IMR-90 (cell line): Measurements from ENCODE around the gene TSPAN16. TPM values are rescaled to one million over a fixed set of nuclear protein-coding genes. Genes with fewer than 3 reads are reported as not detected.

Source experiments
- ATAC-seq: fragments of 200-7000 bp; cut with Tn5 transposase; 2 replicates; pipeline ENCODE4 v1.9.1; 2020; ENCODE audit warnings: low read depth, mild to moderate bottlenecking, moderate library complexity
- BruUV-seq: library from RNA; stranded (reverse); fragments of 400-500 nt; replicated peaks from 2 replicates; lab custom pipeline; 2021; lab: Mats Ljungman, UMichigan
- CTCF ChIA-PET: fragments of 300-600 bp; formaldehyde crosslinking; extraction: SDS; loops from one replicate; lab custom pipeline; 2021; ENCODE audit warnings: antibody characterized with exemption; lab: Yijun Ruan, JAX
- POLR2A ChIA-PET: fragments of 300-600 bp; sonication (Branson Sonifier 250); formaldehyde crosslinking; loops from one replicate; lab custom pipeline; 2022; ENCODE audit warnings: antibody characterized with exemption; ENCODE audit not compliant: unreplicated experiment; lab: Charles Lee
- DNase-seq: peaks from one replicate; pipeline ENCODE4 v3.0.0; 2013
- H2AFZ ChIP-seq: replicated peaks from 2 replicates; pipeline ENCODE3; 2013; ENCODE audit warnings: low read length, mild to moderate bottlenecking; ENCODE audit not compliant: poor library complexity
- H2AK5ac ChIP-seq: 2 replicates; pipeline ENCODE4 v1.6.1; 2013; ENCODE audit warnings: low read depth, low read length, inconsistent platforms
- H2AK9ac ChIP-seq: replicated peaks from 2 replicates; pipeline ENCODE3; 2013; ENCODE audit warnings: mild to moderate bottlenecking, low read depth, low read length, moderate library complexity; ENCODE audit not compliant: poor library complexity
- H2BK120ac ChIP-seq: 2 replicates; pipeline ENCODE4 v1.6.1; 2013; ENCODE audit warnings: low read depth, low read length, inconsistent platforms
- H2BK15ac ChIP-seq: 3 replicates; pipeline ENCODE4 v1.6.1; 2013; ENCODE audit warnings: low read depth, low read length, inconsistent platforms
- H2BK20ac ChIP-seq: 2 replicates; pipeline ENCODE4 v1.6.1; 2013; ENCODE audit warnings: low read depth, mild to moderate bottlenecking, inconsistent platforms, low read length, moderate library complexity
- H2BK5ac ChIP-seq: 2 replicates; pipeline ENCODE4 v1.6.1; 2013; ENCODE audit warnings: mild to moderate bottlenecking, low read depth, low read length, inconsistent platforms; ENCODE audit not compliant: poor library complexity, severe bottlenecking
- H3K14ac ChIP-seq: replicated peaks from 2 replicates; pipeline ENCODE4 v1.6.1; 2013; ENCODE audit warnings: low read depth, low read length, inconsistent platforms
- H3K18ac ChIP-seq: 2 replicates; pipeline ENCODE4 v1.6.1; 2013; ENCODE audit warnings: low read depth, low read length, control low read depth
- H3K23ac ChIP-seq: 2 replicates; pipeline ENCODE4 v1.6.1; 2013; ENCODE audit warnings: low read depth, low read length, inconsistent platforms
- H3K27ac ChIP-seq: 2 replicates; pipeline ENCODE4 v1.5.1; 2013; ENCODE audit warnings: mild to moderate bottlenecking, control low read depth, low read length; ENCODE audit not compliant: insufficient read depth
- H3K27me3 ChIP-seq: 2 replicates; pipeline ENCODE4 v1.6.1; 2013; ENCODE audit warnings: low read length; ENCODE audit not compliant: control insufficient read depth, insufficient read depth
- H3K36me3 ChIP-seq: 2 replicates; pipeline ENCODE4 v1.6.1; 2013; ENCODE audit warnings: low read length, mixed read lengths; ENCODE audit not compliant: control insufficient read depth, insufficient read depth
- H3K4ac ChIP-seq: 2 replicates; pipeline ENCODE4 v1.6.1; 2013; ENCODE audit warnings: low read depth, low read length, inconsistent platforms
- H3K4me1 ChIP-seq: 2 replicates; pipeline ENCODE4 v1.6.1; 2013; ENCODE audit warnings: low read length, mixed read lengths; ENCODE audit not compliant: control insufficient read depth, insufficient read depth
- H3K4me2 ChIP-seq: 2 replicates; pipeline ENCODE4 v1.6.1; 2013; ENCODE audit warnings: low read depth, mild to moderate bottlenecking, control low read depth, low read length, moderate library complexity
- H3K4me3 ChIP-seq: 2 replicates; pipeline ENCODE4 v1.5.1; 2013; ENCODE audit warnings: low read depth, mild to moderate bottlenecking, control low read depth, low read length, moderate library complexity; ENCODE audit not compliant: insufficient read depth
- H3K56ac ChIP-seq: 2 replicates; pipeline ENCODE4 v1.6.1; 2013; ENCODE audit warnings: low read length, inconsistent platforms; ENCODE audit not compliant: insufficient read depth; ENCODE audit errors: extremely low read depth
- H3K79me1 ChIP-seq, 2 experiments: 2 replicates each; pipeline ENCODE4 v1.6.1; 2013; ENCODE audit warnings: low read length in 2 of 2, inconsistent platforms in 1 of 2, low read depth in 1 of 2
- H3K9ac ChIP-seq: 2 replicates; pipeline ENCODE4 v1.6.1; 2013; ENCODE audit warnings: low read depth, low read length, control low read depth
- H3K9me1 ChIP-seq: 2 replicates; pipeline ENCODE4 v1.6.1; 2013; ENCODE audit warnings: low read length, inconsistent platforms; ENCODE audit not compliant: insufficient read depth
- H3K9me3 ChIP-seq: 2 replicates; pipeline ENCODE4 v1.6.1; 2013; ENCODE audit warnings: low read length; ENCODE audit not compliant: control insufficient read depth, insufficient read depth
- H4K20me1 ChIP-seq: 2 replicates; pipeline ENCODE4 v1.6.1; 2013; ENCODE audit warnings: low read length, inconsistent platforms; ENCODE audit not compliant: insufficient read depth
- H4K5ac ChIP-seq: 2 replicates; pipeline ENCODE4 v1.6.1; 2013; ENCODE audit warnings: mild to moderate bottlenecking, low read depth, low read length, control low read depth
- H4K8ac ChIP-seq, 2 experiments: 2 replicates each; pipeline ENCODE4 v1.6.1; 2013; ENCODE audit warnings: low read depth in 2 of 2, low read length in 2 of 2, control low read depth in 1 of 2, inconsistent platforms in 1 of 2
- H4K91ac ChIP-seq: 2 replicates; pipeline ENCODE4 v1.6.1; 2013; ENCODE audit warnings: low read depth, low read length, inconsistent platforms; ENCODE audit not compliant: insufficient read depth
- BHLHE40 ChIP-seq: fragments of 150-350 bp; IDR thresholded peaks from 2 replicates; pipeline ENCODE4 v1.6.1; 2016; ENCODE audit warnings: mild to moderate bottlenecking, low read depth, low read length
- CEBPB ChIP-seq: IDR thresholded peaks from 2 replicates; pipeline ENCODE4 v1.6.1; 2012; ENCODE audit warnings: low read depth, low read length, improper control_type of control experiment
- CHD1 ChIP-seq: IDR thresholded peaks from 2 replicates; pipeline ENCODE4 v1.6.1; 2012; ENCODE audit warnings: low read depth, low read length, improper control_type of control experiment
- CTCF ChIP-seq: conservative IDR thresholded peaks from 2 replicates; pipeline ENCODE4 v1.5.1; 2012; ENCODE audit warnings: mild to moderate bottlenecking, low read depth, low read length, improper control_type of control experiment
- ELK1 ChIP-seq: fragments of 150-350 bp; IDR thresholded peaks from 2 replicates; pipeline ENCODE4 v1.6.1; 2016; ENCODE audit warnings: low read depth, mild to moderate bottlenecking, low read length, moderate library complexity, borderline replicate concordance
- FOS ChIP-seq: fragments of 150-350 bp; IDR thresholded peaks from 2 replicates; pipeline ENCODE4 v1.6.1; 2016; ENCODE audit warnings: low read depth, low read length
- MAFK ChIP-seq: IDR thresholded peaks from 2 replicates; pipeline ENCODE4 v1.6.1; 2012; ENCODE audit warnings: low read depth, low read length, improper control_type of control experiment
- MAZ ChIP-seq: IDR thresholded peaks from 2 replicates; pipeline ENCODE4 v1.6.1; 2012; ENCODE audit warnings: low read depth, mild to moderate bottlenecking, low read length, improper control_type of control experiment, moderate library complexity, borderline replicate concordance
- MXI1 ChIP-seq: IDR thresholded peaks from 2 replicates; pipeline ENCODE4 v1.6.1; 2012; ENCODE audit warnings: low read depth, mild to moderate bottlenecking, low read length, moderate library complexity, borderline replicate concordance
- NFE2L2 ChIP-seq: fragments of 150-350 bp; IDR thresholded peaks from 2 replicates; pipeline ENCODE4 v1.6.1; 2016; ENCODE audit warnings: low read depth, mild to moderate bottlenecking, low read length
- POLR2A ChIP-seq: IDR thresholded peaks from 2 replicates; pipeline ENCODE4 v1.6.1; 2012; ENCODE audit warnings: mild to moderate bottlenecking, low read depth, low read length
- RAD21 ChIP-seq: IDR thresholded peaks from 2 replicates; pipeline ENCODE4 v1.6.1; 2012; ENCODE audit warnings: low read length, improper control_type of control experiment
- RCOR1 ChIP-seq: IDR thresholded peaks from 2 replicates; pipeline ENCODE4 v1.6.1; 2012; ENCODE audit warnings: mild to moderate bottlenecking, low read length, improper control_type of control experiment; ENCODE audit not compliant: insufficient replicate concordance
- RFX5 ChIP-seq: IDR thresholded peaks from 2 replicates; pipeline ENCODE4 v1.8.0; 2012; ENCODE audit warnings: low read depth, mild to moderate bottlenecking, low read length, moderate library complexity
- SMC3 ChIP-seq: fragments of 150-350 bp; IDR thresholded peaks from 2 replicates; pipeline ENCODE4 v1.6.1; 2016; ENCODE audit warnings: low read depth, mild to moderate bottlenecking, antibody characterized with exemption, low read length, moderate library complexity
- USF2 ChIP-seq: fragments of 150-350 bp; IDR thresholded peaks from 2 replicates; pipeline ENCODE4 v1.6.1; 2017; ENCODE audit warnings: mild to moderate bottlenecking, antibody characterized with exemption, low read length, low read depth
- WGBS, 2 experiments: methylation state at CpG; one replicate each; pipeline versions ENCODE4 v1.1.5 to v1.1.7; 2013; ENCODE audit warnings: missing lambda C conversion rate in 2 of 2; ENCODE audit not compliant: insufficient read length in 1 of 2; ENCODE audit errors: extremely low coverage in 2 of 2; 5-methylcytosine and 5-hydroxymethylcytosine counted together
- dilution Hi-C: fragments of 300-500 bp; cut with HindIII; formaldehyde crosslinking; loops from one replicate; pipeline ENCODE4 v1.14.3; 2018; ENCODE audit warnings: low sequenced_read_pairs; ENCODE audit not compliant: unreplicated experiment
- in situ Hi-C: fragments of 300-500 bp; cut with MboI; formaldehyde crosslinking; loops from 3 replicates; pipeline ENCODE4 v1.14.3; 2019; ENCODE audit warnings: low sequenced_read_pairs, inconsistent platforms, mixed read lengths
- intact Hi-C: fragments of 100-400 bp; cut with micrococcal nuclease; formaldehyde crosslinking; loops from 2 replicates; pipeline ENCODE4 v1.10.0; 2022
- polyA plus RNA-seq, 3 experiments: library from polyadenylated mRNA; depleted of rRNA; stranded (reverse); fragments of >200 nt; gene quantifications; 2 replicates each; pipeline ENCODE4 v1.2.3, GENCODE V29; 2012; ENCODE audit warnings: low replicate concordance in 1 of 3
- total RNA-seq: library from RNA; depleted of rRNA; stranded (reverse); fragments of >200 nt; gene quantifications from 2 replicates; pipeline ENCODE4 v1.2.3, GENCODE V29; 2012

The TSPAN16 gene
- total and polyA plus RNA-seq, 2 of the 4 experiments (the other 2 are of a cell fraction) = not detected

- H4K20me1 ChIP-seq = no peaks in the 10 kb centered on the region; the same call in 1 of the 2 replicates
- POLR2A ChIA-PET = no interaction called here
- H3K9ac ChIP-seq = no peak overlapping the region
- H4K8ac ChIP-seq = no peak overlapping the region
- no peak overlapping the region for H3K23ac ChIP-seq
- no peak overlapping the region for H3K4me2 ChIP-seq
- no peak overlapping the region for H2BK20ac ChIP-seq
- BruUV-seq = no TSS peak
- no peak for DNase-seq
- intact Hi-C loops (no loop called here), dilution Hi-C loops (no loop called here), in situ Hi-C loops (no loop called here)
- H2AK5ac ChIP-seq = no peak overlapping the region
- no peaks in the 10 kb centered on the region; a peak in 1 of 4 replicates for H3K79me1 ChIP-seq
- no peak overlapping the region for H3K4me3 ChIP-seq
- H2BK15ac ChIP-seq = no peak overlapping the region
- H2AK9ac ChIP-seq = no peak overlapping the region
- H4K5ac ChIP-seq = no peak overlapping the region
- H3K27me3 ChIP-seq = no peaks in the 10 kb centered on the region
- H3K56ac ChIP-seq = no peak overlapping the region
- CTCF ChIA-PET = no interaction called here
- H3K14ac ChIP-seq = no peak overlapping the region
- no peaks in the 10 kb centered on the region for H3K9me1 ChIP-seq
- peaks cover 32% of the 10 kb centered on the region for H3K36me3 ChIP-seq
- no peak overlapping the region for H3K18ac ChIP-seq
- H4K91ac ChIP-seq = no peak overlapping the region
- peaks cover 2% of the 10 kb centered on the region; the same call in 1 of the 2 replicates for H3K4me1 ChIP-seq
- H2BK5ac ChIP-seq = no peak overlapping the region
- H2BK120ac ChIP-seq = no peak overlapping the region
- no peak overlapping the region for H3K4ac ChIP-seq
- H3K9me3 ChIP-seq = no peaks in the 10 kb centered on the region
- no CpG with 5 or more reads among the region's 11 CpGs for WGBS, 2 experiments
- ATAC-seq = no peak
- no peak overlapping the region for H2AFZ ChIP-seq
- H3K27ac ChIP-seq = no peak overlapping the region
- TF ChIP-seq CHD1 (no peak), CTCF (no peak), CEBPB (no peak), RFX5 (no peak), FOS (no peak), MAZ (no peak), NFE2L2 (no peak), POLR2A (no peak), SMC3 (no peak), MXI1 (no peak), MAFK (no peak), ELK1 (no peak), USF2 (no peak), RAD21 (no peak), RCOR1 (no peak), BHLHE40 (no peak)
These were observed 44.2 kb upstream of the TSPAN16 start for GRCh38 chr19:11251650-11252314.
